ENCODE measurements around the gene CAMK2N2.

DNA sequence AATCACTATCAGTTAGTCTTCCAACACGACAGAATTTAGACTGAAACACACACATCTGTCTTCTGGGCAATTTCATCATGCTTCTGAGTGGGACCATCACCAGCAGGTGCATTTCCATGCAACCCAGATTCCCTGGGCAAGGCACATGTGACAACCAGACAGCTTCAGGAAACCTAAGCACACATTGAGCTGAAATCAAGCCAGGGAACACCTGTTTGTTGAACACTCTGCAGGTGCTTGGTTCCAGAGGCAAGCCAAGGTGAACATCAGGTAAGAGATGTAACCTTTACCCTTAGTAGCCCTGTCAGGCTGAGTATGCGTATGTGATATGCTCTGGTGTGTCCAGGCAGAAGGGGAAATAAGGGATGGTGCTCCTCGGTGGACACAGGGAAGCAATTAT lies 34.4 kb upstream of the CAMK2N2 start:
- TF ChIP-seq, protein P1, sequence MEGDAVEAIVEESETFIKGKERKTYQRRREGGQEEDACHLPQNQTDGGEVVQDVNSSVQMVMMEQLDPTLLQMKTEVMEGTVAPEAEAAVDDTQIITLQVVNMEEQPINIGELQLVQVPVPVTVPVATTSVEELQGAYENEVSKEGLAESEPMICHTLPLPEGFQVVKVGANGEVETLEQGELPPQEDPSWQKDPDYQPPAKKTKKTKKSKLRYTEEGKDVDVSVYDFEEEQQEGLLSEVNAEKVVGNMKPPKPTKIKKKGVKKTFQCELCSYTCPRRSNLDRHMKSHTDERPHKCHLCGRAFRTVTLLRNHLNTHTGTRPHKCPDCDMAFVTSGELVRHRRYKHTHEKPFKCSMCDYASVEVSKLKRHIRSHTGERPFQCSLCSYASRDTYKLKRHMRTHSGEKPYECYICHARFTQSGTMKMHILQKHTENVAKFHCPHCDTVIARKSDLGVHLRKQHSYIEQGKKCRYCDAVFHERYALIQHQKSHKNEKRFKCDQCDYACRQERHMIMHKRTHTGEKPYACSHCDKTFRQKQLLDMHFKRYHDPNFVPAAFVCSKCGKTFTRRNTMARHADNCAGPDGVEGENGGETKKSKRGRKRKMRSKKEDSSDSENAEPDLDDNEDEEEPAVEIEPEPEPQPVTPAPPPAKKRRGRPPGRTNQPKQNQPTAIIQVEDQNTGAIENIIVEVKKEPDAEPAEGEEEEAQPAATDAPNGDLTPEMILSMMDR (conservative IDR thresholded peaks at IDR 0.05): no peak
- no peak for TF ChIP-seq EZH2 (IDR thresholded peaks at IDR 0.05; ENCODE audit: low read depth)
